Measurements from ENCODE around the gene KRTAP9-2. TPM values are rescaled to one million over a fixed set of nuclear protein-coding genes. Genes with fewer than 3 reads are reported as not detected.

KRTAP9-2 gene
- total and polyA plus RNA-seq, 2 donors (not counting 3 experiments of a cell fraction or from before 2014, with no cell fraction given), result not detected

GRCh38 chr17:41177727-41178271 lies 48.6 kb upstream of the KRTAP9-2 start, which contains the start of gene KRTAP4-2:
Gene KRTAP4-2, minus strand, starts transcription at chr17:41178221. Its CDS starts 57 bp downstream, at chr17:41178164.
- Histone ChIP-seq H3K36me3 (ENCODE audit: control insufficient read depth in 2 of 2, extremely low read depth in 1 of 2, insufficient read depth in 2 of 2, low read length in 2 of 2) (no peaks in the 10 kb centered on the region), H3K27ac (ENCODE audit: insufficient read depth, low read depth, low read length) (no peak within 1 kb of the TSS), H3K9ac (replicated peaks; ENCODE audit: extremely low read depth, insufficient read depth, low read length) (no peak within 1 kb of the TSS), H3K4me1 (ENCODE audit: control insufficient read depth, extremely low read depth, insufficient read depth, low read length) (no peaks in the 10 kb centered on the region), H3K9me3 (replicated peaks; ENCODE audit: control insufficient read depth, insufficient read depth, low read length) (no peaks in the 10 kb centered on the region), H3K4me2 (ENCODE audit: insufficient read depth, low read length) (no peak within 1 kb of the TSS), H3K79me2 (ENCODE audit: control insufficient read depth, insufficient read depth, low read length) (no peaks in the 10 kb centered on the region), H3K4me3 (replicated peaks in 1 of 3; ENCODE audit: insufficient read depth in 1 of 3, low read depth in 1 of 3, low read length in 3 of 3) (no peak within 1 kb of the TSS), H3K27me3 (ENCODE audit: control insufficient read depth in 2 of 2, insufficient read depth in 2 of 2, low read length in 2 of 2) (no peaks in the 10 kb centered on the region), H3K9me1 (replicated peaks; ENCODE audit: control insufficient read depth, extremely low read depth, insufficient read depth, low read length) (no peaks in the 10 kb centered on the region), H2AFZ (ENCODE audit: low read depth, low read length) (no peak within 1 kb of the TSS), H4K20me1 (replicated peaks; ENCODE audit: control insufficient read depth, extremely low read depth, insufficient read depth, low read length) (no peaks in the 10 kb centered on the region)
- intact Hi-C loops (cut with micrococcal nuclease), result no loop called here
- no peak for FAIRE-seq
- ChIA-PET CTCF (interaction anchor here (1.0 kb wide), 1 partner anchor 321 kb away, joined by 3 read pairs; no protein-coding TSS in a partner anchor), POLR2A (no interaction called here)
- no TSS peak for BruUV-seq (replicated peaks)
- no peak for DNase-seq (ENCODE audit: low read depth, low spot score)
- TF ChIP-seq POLR2A (IDR thresholded peaks at IDR 0.05; ENCODE audit: low read depth, low read length), result no peak
- TF ChIP-seq POLR2AphosphoS5 (IDR thresholded peaks at IDR 0.05; ENCODE audit: insufficient read depth, low read depth, low read length), result no peak
- TF ChIP-seq CTCF (IDR thresholded peaks at IDR 0.05; ENCODE audit: extremely low read depth in 1 of 2, insufficient read depth in 1 of 2, low read depth in 1 of 2, low read length in 2 of 2), result no peak
- no peak for TF ChIP-seq EZH2 (IDR thresholded peaks at IDR 0.05; ENCODE audit: borderline replicate concordance, low read depth, low read length, severe bottlenecking)
- dilution Hi-C loops (cut with MboI; ENCODE audit: extremely low pct_ligation_motif_present, low sequenced_read_pairs), result no loop called here

GRCh38 chr17:41178341-41178740 lies 48.1 kb upstream of the KRTAP9-2 start:
- no peak for DNase-seq (ENCODE audit: low read depth, low spot score)
- H3K27ac ChIP-seq (ENCODE audit: insufficient read depth, low read depth, low read length), result no peak overlapping the region
- H3K79me2 ChIP-seq (ENCODE audit: control insufficient read depth, insufficient read depth, low read length), result no peaks in the 10 kb centered on the region
- no peaks in the 10 kb centered on the region for H3K4me1 ChIP-seq (ENCODE audit: control insufficient read depth, extremely low read depth, insufficient read depth, low read length)
- no peaks in the 10 kb centered on the region for H3K9me1 ChIP-seq (replicated peaks; ENCODE audit: control insufficient read depth, extremely low read depth, insufficient read depth, low read length)
- no peak overlapping the region for H3K4me2 ChIP-seq (ENCODE audit: insufficient read depth, low read length)
- H3K9me3 ChIP-seq (replicated peaks; ENCODE audit: control insufficient read depth, insufficient read depth, low read length), result no peaks in the 10 kb centered on the region
- ChIA-PET CTCF (interaction anchor here (1.0 kb wide), 1 partner anchor 321 kb away, joined by 3 read pairs; no protein-coding TSS in a partner anchor), POLR2A (no interaction called here)
- FAIRE-seq, result no peak
- BruUV-seq (replicated peaks), result no TSS peak
- H4K20me1 ChIP-seq (replicated peaks; ENCODE audit: control insufficient read depth, extremely low read depth, insufficient read depth, low read length), result no peaks in the 10 kb centered on the region
- dilution Hi-C loops (cut with MboI; ENCODE audit: extremely low pct_ligation_motif_present, low sequenced_read_pairs) (no loop called here), intact Hi-C loops (cut with micrococcal nuclease) (no loop called here)
- no peaks in the 10 kb centered on the region for H3K36me3 ChIP-seq (ENCODE audit: control insufficient read depth in 2 of 2, extremely low read depth in 1 of 2, insufficient read depth in 2 of 2, low read length in 2 of 2)
- TF ChIP-seq MAX (IDR thresholded peaks at IDR 0.05; ENCODE audit: insufficient read depth, insufficient read length) (no peak), JUN (IDR thresholded peaks at IDR 0.05; ENCODE audit: borderline replicate concordance, insufficient read depth, insufficient read length, low read depth) (no peak), MYC (IDR thresholded peaks at IDR 0.05; ENCODE audit: low read depth, low read length) (no peak), EZH2 (IDR thresholded peaks at IDR 0.05; ENCODE audit: borderline replicate concordance, low read depth, low read length, severe bottlenecking) (no peak), POLR2A (IDR thresholded peaks at IDR 0.05; ENCODE audit: low read depth, low read length) (no peak), GATA2 (IDR thresholded peaks at IDR 0.05; ENCODE audit: insufficient read depth, insufficient read length, low read depth, low read length) (no peak), FOS (IDR thresholded peaks at IDR 0.05; ENCODE audit: borderline replicate concordance, insufficient read depth, low read length) (no peak)
- H3K27me3 ChIP-seq (ENCODE audit: control insufficient read depth in 2 of 2, insufficient read depth in 2 of 2, low read length in 2 of 2), result no peaks in the 10 kb centered on the region
- no peak overlapping the region for H3K4me3 ChIP-seq (replicated peaks in 1 of 3; ENCODE audit: insufficient read depth in 1 of 3, low read depth in 1 of 3, low read length in 3 of 3)
- H2AFZ ChIP-seq (ENCODE audit: low read depth, low read length), result no peak overlapping the region
- no peak overlapping the region for H3K9ac ChIP-seq (replicated peaks; ENCODE audit: extremely low read depth, insufficient read depth, low read length)
